Stimulated activated CD8-positive, alpha-beta memory T cell treated with anti-CD3 and anti-CD28 coated beads, Interleukin-7, amount 100 ng/mL, for 48 hours (primary cell): ENCODE measurements around the gene FBLN5.

Experiments used
- DNase-seq, 2 donors: peaks; one replicate each; pipeline ENCODE4 v3.0.0-alpha.2; 2020; ENCODE audit warnings: low read depth in 1 of 2; ENCODE audit errors: extremely low read depth in 1 of 2

FBLN5 gene

DNA sequence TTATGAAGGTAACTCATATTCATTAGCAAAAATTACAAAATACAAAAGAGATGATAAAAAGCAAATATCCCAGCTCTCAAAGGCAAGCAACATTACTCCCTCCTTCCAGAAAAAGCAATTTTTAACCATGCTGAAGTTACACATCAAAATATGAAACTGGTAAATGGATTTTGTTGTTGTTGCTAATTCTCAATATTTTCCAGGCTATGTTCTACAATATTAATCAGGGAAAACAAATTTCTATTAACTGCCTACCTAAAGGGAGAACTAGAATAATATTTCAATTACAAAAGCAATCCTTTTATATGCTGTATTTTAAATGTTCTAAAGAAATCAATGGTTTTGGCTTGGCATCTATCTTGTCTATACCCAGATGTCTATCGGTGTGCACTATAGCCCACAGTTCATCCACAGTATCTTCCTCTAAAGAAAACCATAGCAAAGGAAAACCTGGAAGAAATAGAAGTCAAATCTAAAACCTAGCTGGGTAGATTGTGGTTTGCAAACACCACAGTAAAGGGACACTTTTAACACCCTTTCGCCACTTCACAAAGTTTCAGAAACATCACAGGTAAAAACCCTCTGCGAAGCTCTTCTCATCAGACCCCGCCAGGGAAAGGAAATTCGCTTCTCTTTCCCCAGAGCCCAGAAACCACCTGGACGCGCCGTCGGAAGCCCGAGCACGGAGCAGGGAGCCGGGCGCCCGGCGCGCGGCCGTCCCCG lies 112.1 kb downstream of the FBLN5 start:
- DNase-seq: no peak

DNA sequence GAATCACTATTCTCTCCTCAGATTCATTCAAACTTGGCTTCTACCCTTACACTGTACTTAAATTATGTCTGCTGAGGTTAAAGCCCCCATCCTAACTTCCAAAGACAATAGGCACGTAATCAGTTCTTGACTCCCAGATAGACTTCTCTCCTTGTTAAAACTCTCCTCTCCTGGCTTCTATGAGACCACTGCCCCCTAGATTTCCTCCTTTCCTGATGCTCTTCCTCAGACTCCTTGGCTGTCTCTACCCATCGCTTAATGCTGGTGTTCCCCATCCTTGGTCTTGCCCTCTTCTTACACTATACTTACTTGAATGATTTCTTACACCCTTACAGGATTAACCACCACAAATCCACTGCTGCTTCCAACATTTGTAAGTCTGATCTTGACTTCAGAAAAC lies 112.9 kb downstream of the FBLN5 start:
- DNase-seq: no peak

DNA sequence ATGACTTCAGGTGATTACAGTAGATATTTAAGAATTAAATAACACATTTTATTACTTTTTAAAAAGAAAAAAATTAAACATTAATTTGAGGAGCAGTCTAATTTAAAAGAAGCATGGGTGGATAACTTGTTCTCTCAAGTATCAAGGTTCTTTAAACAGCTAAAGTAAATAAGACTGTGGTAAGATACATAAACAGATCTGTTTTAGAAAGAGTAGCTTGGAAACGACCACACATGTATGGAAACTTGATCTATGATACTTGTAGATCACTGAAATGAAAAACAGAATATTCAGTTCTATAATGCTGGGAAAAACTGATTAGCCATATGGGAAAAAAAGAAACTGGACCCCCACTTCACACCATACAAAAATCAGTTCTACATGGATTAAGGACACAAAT lies 116.2 kb downstream of the FBLN5 start:
- DNase-seq: no peak

DNA sequence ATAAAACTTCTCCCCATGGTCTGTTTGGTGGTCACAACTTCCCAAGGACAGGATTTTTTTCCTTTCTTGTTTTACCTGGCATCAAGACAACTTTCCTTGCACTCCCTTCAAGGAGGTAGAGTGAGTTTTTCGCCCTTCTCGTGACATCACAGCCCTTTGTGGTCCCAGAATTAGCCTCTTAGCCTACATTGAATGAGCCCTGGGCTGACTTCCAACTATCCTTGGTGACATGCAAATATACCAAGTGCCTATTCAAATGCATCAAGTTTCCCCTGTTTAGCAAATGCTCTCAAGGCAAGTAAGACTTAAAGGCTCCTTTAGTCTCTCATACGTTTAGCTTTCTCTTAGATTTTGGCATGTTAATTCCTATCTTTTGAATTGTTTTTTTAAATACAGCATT lies 116.7 kb downstream of the FBLN5 start:
- DNase-seq: no peak

DNA sequence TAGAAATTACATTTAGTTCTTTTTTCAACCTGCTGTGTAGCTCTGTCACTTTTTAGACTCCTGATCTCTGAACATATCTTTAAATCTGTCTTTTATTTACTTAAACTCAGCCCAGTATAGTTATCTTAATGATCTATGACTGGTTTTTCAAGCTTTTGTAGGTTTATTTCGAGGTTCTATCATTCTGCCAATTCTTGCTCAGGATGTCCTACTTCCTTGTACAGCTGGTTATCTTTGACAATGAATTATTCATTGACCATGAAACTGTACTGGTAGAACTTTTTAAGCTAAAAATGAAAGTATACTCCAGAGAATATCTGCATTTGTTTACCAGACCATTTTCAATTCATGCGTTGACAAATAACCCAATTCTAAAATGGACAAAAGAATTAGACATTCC lies 118.0 kb downstream of the FBLN5 start:
- DNase-seq: no peak

DNA sequence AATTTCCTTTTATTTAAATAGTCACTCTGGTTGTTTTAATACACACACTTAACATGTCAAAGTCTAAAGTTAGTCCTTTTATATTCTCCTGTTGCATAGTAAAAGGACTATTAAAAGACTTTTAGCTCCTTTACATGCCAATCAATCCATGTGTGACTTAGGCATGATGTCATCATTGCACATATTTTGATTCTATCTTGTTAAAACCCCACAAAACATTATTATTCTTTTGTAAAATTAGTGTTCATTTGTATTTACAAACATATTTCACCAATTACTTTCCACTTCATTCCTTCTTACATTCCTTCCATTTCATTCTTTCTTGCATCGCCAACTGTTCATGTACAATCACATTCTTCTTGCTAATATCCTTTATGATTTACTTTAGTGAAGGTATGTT lies 119.7 kb downstream of the FBLN5 start:
- no peak for DNase-seq
